NOMO-1 (cell line): Measurements from ENCODE around the gene GAA.
"Not testable (repeated sequence)": the region's sequence is repeated elsewhere in the genome, so short reads cannot be mapped to it uniquely, and the experiment has no call there.

Experiments used
- DNase-seq, 2 experiments: peaks; one replicate each; lab custom pipeline; 2025; ENCODE audit not compliant: unreplicated experiment in 2 of 2; lab: John Stamatoyannopoulos, UW

The GAA gene

GRCh38 chr17:80141463-80142165 lies 40.2 kb downstream of the GAA start:
- DNase-seq = no peak

- DNase-seq = no peak
These were observed 41.5 kb downstream of the GAA start for GRCh38 chr17:80142929-80143328.

GRCh38 chr17:80145076-80146075 lies 44.0 kb downstream of the GAA start:
- no peak for DNase-seq

- DNase-seq = peak; percentile 38 to 43
These were observed 45.0 kb downstream of the GAA start for GRCh38 chr17:80146121-80147034.

- DNase-seq = peak; percentile 99
These were observed 45.8 kb downstream of the GAA start, which contains the start of gene EIF4A3 for GRCh38 chr17:80147035-80147822. TSS of gene EIF4A3 (minus strand) at chr17:80147128. CDS start at chr17:80146961, 167 bp downstream.

- DNase-seq = no peak
These were observed 50.0 kb downstream of the GAA start for GRCh38 chr17:80151333-80151732.

GRCh38 chr17:80152081-80152702 lies 50.8 kb downstream of the GAA start:
- peak in 1 of 2 experiments; percentile 68 for DNase-seq

- DNase-seq = no peak
These were observed 51.6 kb downstream of the GAA start for GRCh38 chr17:80153004-80153403.

GRCh38 chr17:80154166-80154565 lies 52.8 kb downstream of the GAA start:
- no peak for DNase-seq

- DNase-seq = not testable (repeated sequence)
These were observed 54.2 kb downstream of the GAA start for GRCh38 chr17:80155600-80155999.

- no peak for DNase-seq
These were observed 57.5 kb downstream of the GAA start for GRCh38 chr17:80158846-80159245.

- no peak for DNase-seq
These were observed 59.2 kb downstream of the GAA start for GRCh38 chr17:80160536-80160935.

GRCh38 chr17:80163336-80163735 lies 62.0 kb downstream of the GAA start:
- DNase-seq = peak in 1 of 2 experiments; percentile 2

GRCh38 chr17:80164185-80164584 lies 62.8 kb downstream of the GAA start:
- DNase-seq = no peak

GRCh38 chr17:80166446-80166845 lies 65.1 kb downstream of the GAA start:
- DNase-seq = no peak

GRCh38 chr17:80168371-80168770 lies 67.0 kb downstream of the GAA start:
- DNase-seq = no peak

- DNase-seq = no peak
These were observed 67.7 kb downstream of the GAA start for GRCh38 chr17:80169107-80169506.
